GM12878 (cell line): Measurements from ENCODE around the gene RAB26. TPM values are rescaled to one million over a fixed set of nuclear protein-coding genes. Genes with fewer than 3 reads are reported as not detected.

Source experiments
- ATAC-seq: fragments of 200-7000 bp; cut with Tn5 transposase; 3 replicates; pipeline ENCODE4 v1.9.1; 2020; ENCODE audit warnings: mild to moderate bottlenecking, moderate library complexity
- BruUV-seq: library from RNA; stranded (reverse); fragments of 400-500 nt; replicated peaks from 2 replicates; lab custom pipeline; 2021; lab: Mats Ljungman, UMichigan
- CTCF ChIA-PET: fragments of 300-600 bp; sonication (Branson Sonifier 250); formaldehyde crosslinking; extraction: SDS; loops from one replicate; lab custom pipeline; 2021; ENCODE audit warnings: inconsistent platforms; lab: Yijun Ruan, JAX
- POLR2A ChIA-PET: fragments of 350-600 bp; formaldehyde crosslinking; extraction: SDS; loops from one replicate; lab custom pipeline; 2021; ENCODE audit warnings: inconsistent platforms; lab: Charles Lee
- RAD21 ChIA-PET: fragments of 300-600 bp; sonication (Branson Sonifier 250); formaldehyde crosslinking; loops from one replicate; lab custom pipeline; 2023; ENCODE audit warnings: antibody characterized with exemption; ENCODE audit not compliant: unreplicated experiment; lab: Charles Lee
- SMC1A ChIA-PET: fragments of 300-600 bp; sonication (Branson Sonifier 250); formaldehyde crosslinking; loops from one replicate; lab custom pipeline; 2023; ENCODE audit not compliant: unreplicated experiment, uncharacterized antibody; lab: Charles Lee
- DNase-seq: peaks from one replicate; pipeline ENCODE4 v3.0.0-alpha.2; 2011; ENCODE audit warnings: low read depth, low spot score
- FAIRE-seq: peaks from 3 replicates; lab custom pipeline; 2011; peaks lifted over from hg19 to GRCh38; lab: Jason Lieb, UNC
- H2AFZ ChIP-seq: 2 replicates; pipeline ENCODE4 v1.6.0; 2011; ENCODE audit warnings: low read depth, low read length, control low read depth; ENCODE audit not compliant: control insufficient read depth
- H3K27ac ChIP-seq: 2 replicates; pipeline ENCODE4 v1.5.1; 2011; ENCODE audit warnings: control low read depth; ENCODE audit not compliant: control insufficient read depth, insufficient read depth
- H3K27me3 ChIP-seq, 2 experiments: replicated peaks in 1 of 2; 2 replicates each; pipeline versions ENCODE4 v1.6.0 to v1.6.1; 2011; ENCODE audit warnings: low read length in 1 of 2; ENCODE audit not compliant: control insufficient read depth in 2 of 2, insufficient read depth in 2 of 2
- H3K36me3 ChIP-seq, 2 experiments: 2 replicates each; pipeline ENCODE4 v1.5.1; 2011; ENCODE audit warnings: low read length in 1 of 2; ENCODE audit not compliant: control insufficient read depth in 2 of 2, insufficient read depth in 2 of 2
- H3K4me1 ChIP-seq: 2 replicates; pipeline ENCODE4 v1.6.1; 2011; ENCODE audit warnings: mild to moderate bottlenecking, low read length, moderate library complexity, mixed read lengths; ENCODE audit not compliant: control insufficient read depth, insufficient read depth
- H3K4me2 ChIP-seq: 2 replicates; pipeline ENCODE4 v1.6.0; 2011; ENCODE audit warnings: control low read depth; ENCODE audit not compliant: control insufficient read depth, insufficient read depth
- H3K4me3 ChIP-seq: fragments of 200-600 bp; sonication (generic); 2 replicates; pipeline ENCODE4 v1.5.1; 2016
- H3K79me2 ChIP-seq: 2 replicates; pipeline ENCODE4 v1.6.0; 2011; ENCODE audit warnings: low read length; ENCODE audit not compliant: control insufficient read depth, insufficient read depth
- H3K9ac ChIP-seq: 2 replicates; pipeline ENCODE4 v1.8.0; 2011; ENCODE audit warnings: low read length, control low read depth, mixed read lengths; ENCODE audit not compliant: control insufficient read depth, insufficient read depth
- H3K9me3 ChIP-seq: replicated peaks from 3 replicates; pipeline ENCODE4 v1.5.1; 2011; ENCODE audit warnings: mild to moderate bottlenecking, low read length; ENCODE audit not compliant: control insufficient read depth, insufficient read depth
- H4K20me1 ChIP-seq: 2 replicates; pipeline ENCODE4 v1.6.0; 2011; ENCODE audit not compliant: control insufficient read depth, insufficient read depth
- EED ChIP-seq: sonication (generic); IDR thresholded peaks from 2 replicates; pipeline ENCODE4 v1.6.1; 2016; ENCODE audit warnings: antibody characterized with exemption, low read depth
- HSF1 ChIP-seq: fragments of 150-350 bp; IDR thresholded peaks from 2 replicates; pipeline ENCODE4 v1.6.1; 2014; ENCODE audit warnings: mild to moderate bottlenecking, low read depth, low read length
- MLLT1 ChIP-seq: fragments of 450-650 bp; IDR thresholded peaks from 2 replicates; pipeline ENCODE4 v1.6.1; 2016; ENCODE audit warnings: mild to moderate bottlenecking
- NFIC ChIP-seq: IDR thresholded peaks from 2 replicates; pipeline ENCODE4 v1.6.1; 2012; ENCODE audit warnings: low read depth, mild to moderate bottlenecking, inconsistent platforms, low read length, moderate library complexity
- NFYA ChIP-seq: IDR thresholded peaks from 2 replicates; pipeline ENCODE4 v1.6.1; 2011; ENCODE audit warnings: low read depth, mild to moderate bottlenecking, low read length, improper control_type of control experiment, borderline replicate concordance
- RB1 ChIP-seq: fragments of 450-650 bp; formaldehyde crosslinking; IDR thresholded peaks from 2 replicates; pipeline ENCODE4 v1.6.1; 2017; ENCODE audit warnings: mild to moderate bottlenecking, borderline replicate concordance
- RELB ChIP-seq: fragments of 450-650 bp; IDR thresholded peaks from 2 replicates; pipeline ENCODE4 v1.6.1; 2017; ENCODE audit warnings: low read depth, mild to moderate bottlenecking, moderate library complexity
- SMC3 ChIP-seq: IDR thresholded peaks from 2 replicates; pipeline ENCODE4 v1.6.1; 2011; ENCODE audit warnings: low read length, improper control_type of control experiment, borderline replicate concordance
- STAT1 ChIP-seq: fragments of 450-650 bp; conservative IDR thresholded peaks from 2 replicates; pipeline ENCODE4 v1.6.1; 2014; ENCODE audit warnings: antibody characterized with exemption, mild to moderate bottlenecking
- STAT3 ChIP-seq: IDR thresholded peaks from 2 replicates; pipeline ENCODE4 v1.6.1; 2011; ENCODE audit warnings: low read depth, low read length, improper control_type of control experiment
- SUPT20H ChIP-seq: IDR thresholded peaks from 2 replicates; pipeline ENCODE4 v1.6.1; 2011; ENCODE audit warnings: low read depth, mild to moderate bottlenecking, low read length, moderate library complexity, borderline replicate concordance; ENCODE audit not compliant: control insufficient read depth
- WGBS: methylation state at CpG from one replicate; pipeline ENCODE4 v1.1.6; 2016; ENCODE audit warnings: low lambda C conversion rate; ENCODE audit not compliant: insufficient replicate concordance, insufficient coverage; ENCODE audit errors: missing lambda C conversion rate; 5-methylcytosine and 5-hydroxymethylcytosine counted together
- in situ Hi-C: fragments of 300-500 bp; cut with MboI; formaldehyde crosslinking; loops from 9 replicates; pipeline ENCODE4 v1.14.3; 2018; ENCODE audit warnings: mixed read lengths
- intact Hi-C: fragments of 100-400 bp; cut with micrococcal nuclease; formaldehyde crosslinking; loops from one replicate; pipeline ENCODE4 v1.14.2; 2022; ENCODE audit not compliant: unreplicated experiment
- polyA plus RNA-seq, 11 experiments: library from polyadenylated mRNA; depleted of rRNA in 4 of 11; unstranded in 6 of 11; stranded (reverse) in 5 of 11; fragments of >200 nt; fragmentation: Nextera tagmentation in 4 of 11; fragmentation: Illumina TruSeq in 1 of 11; extraction: Ambion mirVana in 4 of 11; extraction: Trizol in 1 of 11; gene quantifications; 1 replicate in 1 of 11; 2 replicates in 10 of 11; pipeline versions ENCODE4 v1.2.1 to v1.2.3, GENCODE V29; 2011 to 2016; ENCODE audit warnings: inconsistent platforms in 2 of 11, missing spikeins in 2 of 11, low read depth in 1 of 11
- total RNA-seq, 4 experiments: library from RNA; depleted of rRNA in 3 of 4; stranded (reverse); fragments of >200 nt in 3 of 4; fragmentation: Illumina TruSeq in 1 of 4; extraction: Trizol in 1 of 4; gene quantifications; 2 replicates each; pipeline versions ENCODE4 v1.2.1 to v1.2.3, GENCODE V29; 2013 to 2021

The RAB26 gene
- total and polyA plus RNA-seq, 10 of the 15 experiments (the other 5 are each of a cell fraction or from before 2014, with no cell fraction given) = 0.13 to 4.5 (median 0.33) TPM; not detected in 1

GRCh38 chr16:2165861-2166260, 17.4 kb downstream of the RAB26 start:
- H4K20me1 ChIP-seq = no peaks in the 10 kb centered on the region
- FAIRE-seq (no peak), DNase-seq (no peak), ATAC-seq (no peak)
- intact Hi-C loops (no loop called here), in situ Hi-C loops (no loop called here)
- peaks cover under 1% of the 10 kb centered on the region; the same call in 1 of the 2 replicates for H3K4me1 ChIP-seq
- no peak overlapping the region for H3K4me2 ChIP-seq
- ChIA-PET POLR2A (no interaction called here), CTCF (no interaction called here), SMC1A (no interaction called here), RAD21 (no interaction called here)
- peaks cover 6 to 21% of the 10 kb centered on the region in 2 experiments; a peak in 3 of 4 replicates for H3K36me3 ChIP-seq
- TF ChIP-seq HSF1 = no peak
- TF ChIP-seq SUPT20H = no peak
- no peak for TF ChIP-seq NFYA
- TF ChIP-seq SMC3 = no peak
- no peak for TF ChIP-seq STAT3
- no peak for TF ChIP-seq RB1
- TF ChIP-seq EED = no peak
- no peak for TF ChIP-seq NFIC
- no peak for TF ChIP-seq MLLT1
- TF ChIP-seq RELB = no peak
- no peak for TF ChIP-seq STAT1
- no peak overlapping the region for H3K4me3 ChIP-seq
- H2AFZ ChIP-seq = no peak overlapping the region
- H3K27me3 ChIP-seq = no peaks in the 10 kb centered on the region
- peaks cover 22% of the 10 kb centered on the region for H3K79me2 ChIP-seq
- no peak overlapping the region for H3K9ac ChIP-seq
- H3K9me3 ChIP-seq = no peaks in the 10 kb centered on the region; the same call in 2 of the 3 replicates
- no peak overlapping the region for H3K27ac ChIP-seq
- WGBS = 100% methylated on average over 12 of the region's 12 CpGs
- BruUV-seq = no TSS peak
